D721Med (cell line): ENCODE results near the gene MXI1.

Experiments
- DNase-seq: peaks from one replicate; pipeline ENCODE4 v3.0.0; 2011; ENCODE audit warnings: low spot score; ENCODE audit not compliant: insufficient read length
- FAIRE-seq: peaks from 2 replicates; lab custom pipeline; 2011; peaks lifted over from hg19 to GRCh38; lab: Jason Lieb, UNC
- CTCF ChIP-seq: IDR thresholded peaks from 2 replicates; pipeline ENCODE4 v1.5.1; 2012; ENCODE audit warnings: mild to moderate bottlenecking, control low read depth; ENCODE audit not compliant: insufficient read depth; ENCODE audit errors: missing control alignments

Gene MXI1

GRCh38 chr10:110203500-110204455 lies 3.6 kb upstream of the MXI1 start:
- DNase-seq (no peak), FAIRE-seq (no peak)
- no peak for TF ChIP-seq CTCF

- DNase-seq (no peak), FAIRE-seq (no peak)
- no peak for TF ChIP-seq CTCF
Observed at GRCh38 chr10:110205051-110205675, 2.2 kb upstream of the MXI1 start.

- DNase-seq (no peak), FAIRE-seq (no peak)
- TF ChIP-seq CTCF = no peak
Observed at GRCh38 chr10:110207805-110208613, 604 bp downstream of the MXI1 start.

- FAIRE-seq (no peak), DNase-seq (no peak)
- TF ChIP-seq CTCF = peak; percentile 32
Observed at GRCh38 chr10:110208614-110209453, 1.4 kb downstream of the MXI1 start.

GRCh38 chr10:110209454-110209925 lies 2.1 kb downstream of the MXI1 start:
- FAIRE-seq (no peak), DNase-seq (no peak)
- no peak for TF ChIP-seq CTCF
